GM23248 (cell line): Measurements from ENCODE around the gene INPP5D. TPM values are rescaled to one million over a fixed set of nuclear protein-coding genes. Genes with fewer than 3 reads are reported as not detected.

Source experiments
- DNase-seq: peaks from one replicate; pipeline ENCODE4 v3.0.0-alpha.2; 2015
- H2AFZ ChIP-seq: fragments of 200-600 bp; sonication (generic); 2 replicates; pipeline ENCODE4 v1.6.1; 2016; ENCODE audit warnings: antibody characterized with exemption
- H3F3A ChIP-seq: fragments of 200-600 bp; sonication (generic); 2 replicates; pipeline ENCODE4 v1.6.1; 2016; ENCODE audit warnings: mild to moderate bottlenecking, antibody characterized with exemption, mixed run types; ENCODE audit not compliant: insufficient read depth
- H3K27ac ChIP-seq: fragments of 200-600 bp; sonication (generic); 2 replicates; pipeline ENCODE4 v1.5.1; 2016; ENCODE audit warnings: mild to moderate bottlenecking
- H3K27me3 ChIP-seq: fragments of 200-600 bp; sonication (generic); replicated peaks from 2 replicates; pipeline ENCODE4 v1.6.1; 2016; ENCODE audit warnings: mild to moderate bottlenecking; ENCODE audit not compliant: insufficient read depth
- H3K36me3 ChIP-seq: fragments of 200-600 bp; sonication (generic); 2 replicates; pipeline ENCODE4 v1.6.1; 2016; ENCODE audit warnings: low read depth, mild to moderate bottlenecking
- H3K4me1 ChIP-seq: fragments of 200-600 bp; sonication (generic); 2 replicates; pipeline ENCODE4 v1.6.1; 2016; ENCODE audit warnings: mild to moderate bottlenecking; ENCODE audit not compliant: insufficient read depth
- H3K4me2 ChIP-seq: fragments of 200-600 bp; sonication (generic); one replicate; pipeline ENCODE4 v1.6.1; 2016; ENCODE audit warnings: mild to moderate bottlenecking; ENCODE audit not compliant: unreplicated experiment
- H3K4me3 ChIP-seq: fragments of 200-600 bp; sonication (generic); 2 replicates; pipeline ENCODE4 v1.5.1; 2016; ENCODE audit warnings: mild to moderate bottlenecking
- H3K79me2 ChIP-seq: fragments of 200-600 bp; sonication (generic); 2 replicates; pipeline ENCODE4 v1.6.1; 2016; ENCODE audit warnings: mild to moderate bottlenecking; ENCODE audit not compliant: insufficient read depth
- H3K9ac ChIP-seq: fragments of 200-600 bp; sonication (generic); 2 replicates; pipeline ENCODE4 v1.6.1; 2016; ENCODE audit warnings: mild to moderate bottlenecking
- H3K9me2 ChIP-seq: fragments of 200-600 bp; sonication (generic); 2 replicates; pipeline ENCODE4 v1.6.1; 2016; ENCODE audit warnings: mixed run types, mild to moderate bottlenecking, moderate library complexity; ENCODE audit not compliant: insufficient read depth
- H3K9me3 ChIP-seq: fragments of 200-600 bp; sonication (generic); one replicate; pipeline ENCODE4 v1.6.1; 2017; ENCODE audit warnings: low read depth
- H4K20me1 ChIP-seq: fragments of 200-600 bp; sonication (generic); 2 replicates; pipeline ENCODE4 v1.6.0; 2016; ENCODE audit not compliant: insufficient read depth
- EZH2 ChIP-seq: fragments of 200-600 bp; sonication (generic); IDR thresholded peaks from 2 replicates; pipeline ENCODE4 v1.6.1; 2018; ENCODE audit warnings: antibody characterized with exemption, mild to moderate bottlenecking; ENCODE audit not compliant: insufficient read depth, poor library complexity, severe bottlenecking
- EZH2phosphoT487 ChIP-seq: fragments of 200-600 bp; sonication (generic); IDR thresholded peaks from 2 replicates; pipeline ENCODE4 v1.6.1; 2018; ENCODE audit warnings: antibody characterized with exemption, moderate library complexity, mild to moderate bottlenecking, low read depth; ENCODE audit not compliant: insufficient read depth
- WGBS, 2 experiments: methylation state at CpG; one replicate each; pipeline ENCODE4 v1.1.6; 2015 to 2017; ENCODE audit warnings: low lambda C conversion rate in 2 of 2, low coverage in 1 of 2; ENCODE audit errors: missing lambda C conversion rate in 2 of 2; 5-methylcytosine and 5-hydroxymethylcytosine counted together
- in situ Hi-C: fragments of 300-500 bp; cut with MboI; formaldehyde crosslinking; loops from 2 replicates; pipeline ENCODE4 v1.15.0; 2020
- polyA plus RNA-seq: library from polyadenylated mRNA; unstranded; fragments of >200 nt; fragmentation: Nextera tagmentation; extraction: Ambion mirVana; gene quantifications from 2 replicates; pipeline ENCODE4 v1.2.1, GENCODE V29; 2016
- total RNA-seq: library from RNA; depleted of rRNA; stranded (reverse); fragments of >200 nt; shearing (Covaris generic); gene quantifications from 2 replicates; pipeline ENCODE4 v1.2.3, GENCODE V29; 2014

The INPP5D gene
- total and polyA plus RNA-seq, 2 experiments from 2014 or later, result 0.23 TPM; not detected in 1

GRCh38 chr2:233243348-233243747 is 183.2 kb downstream of the INPP5D start:
- Histone ChIP-seq H3K36me3 (no peaks in the 10 kb centered on the region), H3K4me1 (peaks cover 4% of the 10 kb centered on the region; the same call in 1 of the 2 replicates)
- in situ Hi-C loops, result loop anchor here (10.0 kb wide), 1 partner anchor 389 kb away; no protein-coding TSS in a partner anchor

GRCh38 chr2:233244818-233245217 is 184.7 kb downstream of the INPP5D start:
- Histone ChIP-seq H3K27ac (no peak overlapping the region), H3K79me2 (no peaks in the 10 kb centered on the region), H4K20me1 (no peaks in the 10 kb centered on the region), H3K27me3 (no peaks in the 10 kb centered on the region), H3K9me2 (no peaks in the 10 kb centered on the region), H3K4me2 (no peak overlapping the region), H3K4me1 (peaks cover 4% of the 10 kb centered on the region; the same call in 1 of the 2 replicates), H2AFZ (no peak overlapping the region), H3K9me3 (no peaks in the 10 kb centered on the region), H3F3A (peaks cover 19% of the 10 kb centered on the region), H3K4me3 (no peak overlapping the region), H3K9ac (no peak overlapping the region), H3K36me3 (no peaks in the 10 kb centered on the region)
- in situ Hi-C loops, result loop anchor here (10.0 kb wide), 1 partner anchor 390 kb away; no protein-coding TSS in a partner anchor
- no peak for TF ChIP-seq EZH2phosphoT487
- TF ChIP-seq EZH2, result no peak
- DNase-seq, result peak; percentile 50
- 18 to 27% methylated on average over 5 of the region's 5 CpGs for WGBS, 2 experiments

More at GRCh38 chr2:233243348-233243747, 183.2 kb downstream of the INPP5D start:
- DNase-seq, result no peak
- no peak overlapping the region for H3K4me2 ChIP-seq
- no peaks in the 10 kb centered on the region for H3K9me3 ChIP-seq
- H4K20me1 ChIP-seq, result no peaks in the 10 kb centered on the region
- peaks cover 13% of the 10 kb centered on the region for H3F3A ChIP-seq
- no peak overlapping the region for H3K4me3 ChIP-seq
- no peaks in the 10 kb centered on the region for H3K79me2 ChIP-seq
- H2AFZ ChIP-seq, result no peak overlapping the region
- no peak overlapping the region for H3K9ac ChIP-seq
- H3K27me3 ChIP-seq, result no peaks in the 10 kb centered on the region
- WGBS, 2 experiments, result 74 to 83% methylated on average over 4 of the region's 4 CpGs
- TF ChIP-seq EZH2, result no peak
- no peak for TF ChIP-seq EZH2phosphoT487
- no peaks in the 10 kb centered on the region for H3K9me2 ChIP-seq
- H3K27ac ChIP-seq, result no peak overlapping the region

- TF ChIP-seq EZH2phosphoT487 (no peak), EZH2 (no peak)
- in situ Hi-C loops, result loop anchor here (10.0 kb wide), 1 partner anchor 391 kb away; no protein-coding TSS in a partner anchor
- H3K4me2 ChIP-seq, result no peak overlapping the region
Observed at GRCh38 chr2:233245406-233245805, 185.3 kb downstream of the INPP5D start.

GRCh38 chr2:233247116-233247515 is 187.0 kb downstream of the INPP5D start:
- H3F3A ChIP-seq, result peaks cover 19% of the 10 kb centered on the region
- H3K9ac ChIP-seq, result no peak overlapping the region
- no peak overlapping the region for H3K27ac ChIP-seq
- H3K4me1 ChIP-seq, result peaks cover 4% of the 10 kb centered on the region; the same call in 1 of the 2 replicates
- H3K4me3 ChIP-seq, result no peak overlapping the region
- no peak for DNase-seq
- H3K9me2 ChIP-seq, result no peaks in the 10 kb centered on the region
- peaks cover 5% of the 10 kb centered on the region for H3K79me2 ChIP-seq
- TF ChIP-seq EZH2 (no peak), EZH2phosphoT487 (no peak)
- H3K9me3 ChIP-seq, result no peaks in the 10 kb centered on the region
- 0 out of 2 replicates have a peak overlapping the region, but pooled peaks have one; percentile 0 for H2AFZ ChIP-seq
- no peak overlapping the region for H3K4me2 ChIP-seq
- no peaks in the 10 kb centered on the region for H3K27me3 ChIP-seq
- H3K36me3 ChIP-seq, result no peaks in the 10 kb centered on the region
- no peaks in the 10 kb centered on the region for H4K20me1 ChIP-seq
- in situ Hi-C loops, result loop anchor here (10.0 kb wide), 1 partner anchor 392 kb away; no protein-coding TSS in a partner anchor
- WGBS, 2 experiments, result 69 to 79% methylated on average over 2 of the region's 2 CpGs

More at GRCh38 chr2:233245406-233245805, 185.3 kb downstream of the INPP5D start:
- Histone ChIP-seq H3K9ac (no peak overlapping the region), H3K79me2 (no peaks in the 10 kb centered on the region), H3K9me3 (no peaks in the 10 kb centered on the region), H3K4me3 (no peak overlapping the region), H3K27me3 (no peaks in the 10 kb centered on the region), H3K36me3 (no peaks in the 10 kb centered on the region), H3K27ac (no peak overlapping the region), H3K4me1 (peaks cover 4% of the 10 kb centered on the region; the same call in 1 of the 2 replicates), H2AFZ (no peak overlapping the region), H3K9me2 (no peaks in the 10 kb centered on the region), H4K20me1 (no peaks in the 10 kb centered on the region), H3F3A (peaks cover 19% of the 10 kb centered on the region)
- no peak for DNase-seq
- WGBS, 2 experiments, result 49 to 54% methylated on average over 6 of the region's 6 CpGs

- TF ChIP-seq EZH2phosphoT487 (no peak), EZH2 (no peak)
- peak; percentile 69 for DNase-seq
- Histone ChIP-seq H2AFZ (0 out of 2 replicates have a peak overlapping the region, but pooled peaks have one; percentile 0), H3K4me2 (no peak overlapping the region), H3F3A (peaks cover 19% of the 10 kb centered on the region), H3K9ac (no peak overlapping the region), H4K20me1 (no peaks in the 10 kb centered on the region), H3K4me3 (no peak overlapping the region), H3K9me3 (no peaks in the 10 kb centered on the region), H3K27me3 (no peaks in the 10 kb centered on the region), H3K9me2 (no peaks in the 10 kb centered on the region), H3K27ac (no peak overlapping the region), H3K4me1 (peaks cover 6% of the 10 kb centered on the region; the same call in 1 of the 2 replicates), H3K36me3 (no peaks in the 10 kb centered on the region), H3K79me2 (peaks cover 11% of the 10 kb centered on the region)
- in situ Hi-C loops, result loop anchor here (10.0 kb wide), 1 partner anchor 393 kb away; no protein-coding TSS in a partner anchor
Observed at GRCh38 chr2:233247744-233248143, 187.6 kb downstream of the INPP5D start.
